ENCODE measurements around the gene CSN3.

The CSN3 gene

GRCh38 chr4:70269674-70270073, 27.3 kb downstream of the CSN3 start:
- no peak for DNase-seq (ENCODE audit: low spot score)
- no peak for TF ChIP-seq CTCF (IDR thresholded peaks at IDR 0.05; ENCODE audit: extremely low read depth, missing control alignments)

- no peak for DNase-seq (ENCODE audit: low spot score)
Measured at GRCh38 chr4:70277121-70277520, 34.7 kb downstream of the CSN3 start.

GRCh38 chr4:70280567-70280966, 38.2 kb downstream of the CSN3 start:
- TF ChIP-seq CTCF (IDR thresholded peaks at IDR 0.05; ENCODE audit: extremely low read depth, missing control alignments), result no peak
- DNase-seq (ENCODE audit: low spot score), result no peak

More at GRCh38 chr4:70277121-70277520, 34.7 kb downstream of the CSN3 start:
- no peak for TF ChIP-seq CTCF (IDR thresholded peaks at IDR 0.05; ENCODE audit: extremely low read depth, missing control alignments)

- DNase-seq (ENCODE audit: low spot score), result no peak
- no peak for TF ChIP-seq CTCF (IDR thresholded peaks at IDR 0.05; ENCODE audit: extremely low read depth, missing control alignments)
Measured at GRCh38 chr4:70288651-70289050, 46.3 kb downstream of the CSN3 start.

- TF ChIP-seq CTCF (IDR thresholded peaks at IDR 0.05; ENCODE audit: extremely low read depth, missing control alignments), result no peak
- no peak for DNase-seq (ENCODE audit: low spot score)
Measured at GRCh38 chr4:70291341-70291740, 48.9 kb downstream of the CSN3 start.

- DNase-seq (ENCODE audit: low spot score), result no peak
- no peak for TF ChIP-seq CTCF (IDR thresholded peaks at IDR 0.05; ENCODE audit: extremely low read depth, missing control alignments)
Measured at GRCh38 chr4:70297576-70297975, 55.2 kb downstream of the CSN3 start.

- DNase-seq (ENCODE audit: low spot score), result no peak
Measured at GRCh38 chr4:70298051-70298450, 55.7 kb downstream of the CSN3 start.

More at GRCh38 chr4:70298051-70298450, 55.7 kb downstream of the CSN3 start:
- no peak for TF ChIP-seq CTCF (IDR thresholded peaks at IDR 0.05; ENCODE audit: extremely low read depth, missing control alignments)

All from GM20000 (cell line).